ENCODE results near the gene VEGFA.

- TF ChIP-seq ZNF565 (CRISPR knock-in tag; conservative IDR thresholded peaks at IDR 0.05; ENCODE audit: low read depth): no peak
- TF ChIP-seq CREB5 (CRISPR knock-in tag; IDR thresholded peaks at IDR 0.05; ENCODE audit: low read depth): no peak
- no peak for TF ChIP-seq ZC3H10 (CRISPR knock-in tag; IDR thresholded peaks at IDR 0.05)
- TF ChIP-seq CSRNP3 (CRISPR knock-in tag; IDR thresholded peaks at IDR 0.05): no peak
- no peak for TF ChIP-seq ZFP3 (CRISPR knock-in tag; IDR thresholded peaks at IDR 0.05)
- no peak for TF ChIP-seq CSDC2 (CRISPR knock-in tag; IDR thresholded peaks at IDR 0.05)
- no peak for TF ChIP-seq ESRRG (CRISPR knock-in tag; IDR thresholded peaks at IDR 0.05)
- no peak for TF ChIP-seq ISL1 (CRISPR knock-in tag; IDR thresholded peaks at IDR 0.05)
- no peak for TF ChIP-seq ARNTL (CRISPR knock-in tag; IDR thresholded peaks at IDR 0.05; ENCODE audit: borderline replicate concordance, low read depth)
- no peak for TF ChIP-seq RARB (CRISPR knock-in tag; IDR thresholded peaks at IDR 0.05)
Observed at GRCh38 chr6:43827898-43828297, 57.9 kb downstream of the VEGFA start.

Measured in SK-N-SH treated with all-trans-retinoic acid at 6 μM for 48 hours (cell line).